ENCODE results near the gene AP4M1.

DNA sequence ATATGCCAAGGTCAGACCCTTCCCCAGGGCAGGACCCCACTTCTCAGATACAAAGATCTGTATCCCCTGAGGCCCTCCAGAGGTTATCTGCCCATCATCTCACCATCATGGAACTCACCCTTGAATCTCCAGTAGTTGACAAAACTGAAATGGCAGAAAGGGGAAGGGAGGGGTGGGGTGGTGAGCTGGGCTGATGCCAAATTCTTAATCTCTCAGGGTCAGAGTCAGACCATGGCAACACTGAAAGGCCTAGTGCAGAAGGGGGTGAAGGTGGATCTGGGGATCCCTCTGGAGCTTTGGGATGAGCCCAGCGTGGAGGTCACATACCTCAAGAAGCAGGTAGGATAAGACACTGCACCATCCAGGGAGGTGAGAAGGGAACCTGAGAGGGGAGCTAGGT lies 21.1 kb downstream of the AP4M1 start:
- TF ChIP-seq POLR2A (IDR thresholded peaks at IDR 0.05) = no peak
- TF ChIP-seq POLR2AphosphoS5 (IDR thresholded peaks at IDR 0.05) = no peak
- TF ChIP-seq, protein P1, sequence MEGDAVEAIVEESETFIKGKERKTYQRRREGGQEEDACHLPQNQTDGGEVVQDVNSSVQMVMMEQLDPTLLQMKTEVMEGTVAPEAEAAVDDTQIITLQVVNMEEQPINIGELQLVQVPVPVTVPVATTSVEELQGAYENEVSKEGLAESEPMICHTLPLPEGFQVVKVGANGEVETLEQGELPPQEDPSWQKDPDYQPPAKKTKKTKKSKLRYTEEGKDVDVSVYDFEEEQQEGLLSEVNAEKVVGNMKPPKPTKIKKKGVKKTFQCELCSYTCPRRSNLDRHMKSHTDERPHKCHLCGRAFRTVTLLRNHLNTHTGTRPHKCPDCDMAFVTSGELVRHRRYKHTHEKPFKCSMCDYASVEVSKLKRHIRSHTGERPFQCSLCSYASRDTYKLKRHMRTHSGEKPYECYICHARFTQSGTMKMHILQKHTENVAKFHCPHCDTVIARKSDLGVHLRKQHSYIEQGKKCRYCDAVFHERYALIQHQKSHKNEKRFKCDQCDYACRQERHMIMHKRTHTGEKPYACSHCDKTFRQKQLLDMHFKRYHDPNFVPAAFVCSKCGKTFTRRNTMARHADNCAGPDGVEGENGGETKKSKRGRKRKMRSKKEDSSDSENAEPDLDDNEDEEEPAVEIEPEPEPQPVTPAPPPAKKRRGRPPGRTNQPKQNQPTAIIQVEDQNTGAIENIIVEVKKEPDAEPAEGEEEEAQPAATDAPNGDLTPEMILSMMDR (IDR thresholded peaks at IDR 0.05) = no peak

Data from breast epithelium (tissue), 3 donors.